Mesenteric fat pad (tissue), 1 donor: ENCODE measurements around the gene DDX4. TPM values are rescaled to one million over a fixed set of nuclear protein-coding genes. Genes with fewer than 3 reads are reported as not detected.

Experiments used
- DNase-seq: peaks from one replicate; pipeline ENCODE4 v3.0.0-alpha.2; 2020; ENCODE audit warnings: low spot score
- total RNA-seq: library from RNA; stranded (reverse); fragmentation: NEBNext Ultra II Directional; extraction: Animal tissue kit (Norgen Biotek cat#: 25700); gene quantifications from one replicate; pipeline ENCODE4 v1.2.1, GENCODE V29; 2021
- donor health status: DM: yes; HTN: yes; CAD: no.

The DDX4 gene
- total RNA-seq, 1 donor from 2014 or later: not detected

- DNase-seq: no peak
Measured at GRCh38 chr5:55864606-55865541, 127.0 kb downstream of the DDX4 start.

- no peak for DNase-seq
Measured at GRCh38 chr5:55865831-55866230, 128.0 kb downstream of the DDX4 start.

GRCh38 chr5:55866485-55866884, 128.6 kb downstream of the DDX4 start:
- no peak for DNase-seq

Other genes with a start within 250 kb of the DDX4 start
- 304 TPM for gene PLPP1, start 203.1 kb upstream of the DDX4 start, total RNA-seq
- gene SLC38A9, start 25.7 kb upstream of the DDX4 start, total RNA-seq: 17.6 TPM
- gene IL31RA, start 113.3 kb downstream of the DDX4 start, total RNA-seq: not detected